ENCODE results near the gene CACNA1H.
"Not testable (repeated sequence)": the region's sequence is repeated elsewhere in the genome, so short reads cannot be mapped to it uniquely, and the experiment has no call there.

Gene CACNA1H

DNA sequence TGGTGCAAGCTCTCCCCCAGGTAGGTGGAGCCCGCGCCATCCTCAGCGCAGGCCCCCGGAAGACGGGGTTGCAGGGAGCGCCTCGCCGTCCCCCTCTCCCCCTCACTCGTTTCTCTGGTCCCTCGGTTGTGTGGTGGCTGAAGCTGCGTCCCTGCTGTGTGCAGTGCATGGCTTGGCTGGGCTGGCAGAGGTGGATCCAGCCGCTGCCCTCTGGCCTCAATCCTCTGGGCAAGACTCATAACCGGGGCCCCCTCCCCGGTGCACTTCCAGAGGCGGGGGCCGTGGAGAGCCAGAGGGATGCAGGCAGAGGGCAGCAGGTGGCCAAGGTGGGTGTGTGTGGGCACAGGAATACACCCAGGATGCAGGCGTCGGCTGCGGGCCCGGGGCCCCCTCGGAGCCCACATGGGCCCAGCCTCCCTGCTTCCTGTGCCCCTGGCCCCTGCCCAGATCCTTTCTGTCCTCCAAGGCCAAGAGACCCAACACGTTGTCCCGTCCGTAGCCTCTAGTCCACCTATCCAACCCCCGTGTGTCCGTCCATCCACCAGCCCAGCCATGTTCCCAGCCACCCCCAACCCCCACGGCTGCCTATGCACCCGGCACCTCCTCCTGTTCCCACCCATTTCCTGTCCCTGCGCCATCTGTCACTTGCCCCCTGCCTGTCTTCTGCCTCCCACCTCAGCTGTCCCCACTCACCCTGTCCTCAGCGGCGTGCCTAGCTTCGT lies 62.8 kb downstream of the CACNA1H start:
- DNase-seq = no peak

DNA sequence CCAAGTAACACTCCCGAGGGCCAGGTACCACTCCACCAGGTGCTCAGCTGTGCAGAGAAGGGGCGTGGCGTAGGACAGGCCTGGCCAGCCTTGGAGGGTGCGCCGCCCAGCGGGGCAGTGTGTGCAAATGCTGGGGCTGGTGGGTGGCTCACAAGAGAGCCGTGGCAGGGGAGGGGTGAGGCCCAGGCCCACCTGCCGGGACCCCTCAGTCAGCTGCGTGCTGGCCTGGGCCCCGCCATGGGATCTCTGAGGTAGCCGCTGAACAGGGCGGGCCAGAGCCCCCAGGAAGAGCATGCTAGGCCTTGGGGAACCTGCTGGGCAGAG lies 63.4 kb downstream of the CACNA1H start:
- no peak for DNase-seq

DNA sequence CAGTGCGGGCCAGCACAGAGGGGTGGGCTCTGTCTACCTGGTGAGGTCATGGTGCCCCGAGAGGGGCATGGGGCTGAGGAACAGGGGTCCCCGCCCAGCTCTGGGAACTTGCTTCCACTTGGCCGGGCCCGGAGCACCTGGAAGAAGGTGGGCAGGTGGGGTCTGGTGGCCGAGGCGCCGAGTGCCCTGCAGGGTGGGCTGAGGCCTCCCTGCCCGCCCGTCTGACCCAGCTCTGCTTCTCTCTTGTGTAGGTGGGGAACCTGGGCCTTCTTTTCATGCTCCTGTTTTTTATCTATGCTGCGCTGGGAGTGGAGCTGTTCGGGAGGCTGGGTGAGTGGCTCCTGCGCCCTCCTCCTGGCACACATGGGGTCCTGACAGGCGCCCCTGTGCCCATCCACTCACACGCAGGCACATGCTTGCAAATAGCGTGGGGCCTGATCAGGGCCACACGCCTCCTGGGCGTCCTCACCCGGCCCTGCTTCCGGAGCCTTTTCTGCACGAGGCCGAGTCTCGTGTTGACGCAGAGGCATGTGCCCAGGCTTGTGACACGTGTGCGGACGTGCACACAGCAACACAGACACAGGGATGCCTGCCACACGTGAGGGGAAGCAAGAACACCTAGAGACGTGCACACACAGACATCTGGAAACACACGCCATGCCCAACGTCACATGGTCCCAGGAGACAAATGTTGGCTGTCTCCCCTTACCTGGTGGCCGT lies 63.9 kb downstream of the CACNA1H start:
- DNase-seq = no peak

DNA sequence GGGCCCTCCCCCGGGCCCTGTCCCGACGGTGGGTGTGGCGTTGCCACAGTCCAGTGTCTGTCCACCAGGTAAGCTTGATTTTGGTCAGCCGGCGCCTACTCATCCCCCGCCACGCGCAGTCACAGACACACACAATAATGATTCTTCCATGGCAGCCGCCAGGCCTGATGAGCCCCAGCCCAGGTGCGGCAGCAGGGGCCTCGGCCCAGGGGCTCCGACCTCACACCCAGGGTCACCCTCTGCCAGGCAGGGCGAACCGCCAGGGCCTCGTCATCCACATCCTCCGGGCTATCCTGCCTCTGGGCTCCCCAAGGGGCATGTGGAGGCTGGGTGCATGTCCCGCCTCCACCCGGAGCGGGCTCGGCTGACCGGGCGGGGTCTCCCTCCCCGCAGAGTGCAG lies 64.6 kb downstream of the CACNA1H start:
- no peak for DNase-seq

DNA sequence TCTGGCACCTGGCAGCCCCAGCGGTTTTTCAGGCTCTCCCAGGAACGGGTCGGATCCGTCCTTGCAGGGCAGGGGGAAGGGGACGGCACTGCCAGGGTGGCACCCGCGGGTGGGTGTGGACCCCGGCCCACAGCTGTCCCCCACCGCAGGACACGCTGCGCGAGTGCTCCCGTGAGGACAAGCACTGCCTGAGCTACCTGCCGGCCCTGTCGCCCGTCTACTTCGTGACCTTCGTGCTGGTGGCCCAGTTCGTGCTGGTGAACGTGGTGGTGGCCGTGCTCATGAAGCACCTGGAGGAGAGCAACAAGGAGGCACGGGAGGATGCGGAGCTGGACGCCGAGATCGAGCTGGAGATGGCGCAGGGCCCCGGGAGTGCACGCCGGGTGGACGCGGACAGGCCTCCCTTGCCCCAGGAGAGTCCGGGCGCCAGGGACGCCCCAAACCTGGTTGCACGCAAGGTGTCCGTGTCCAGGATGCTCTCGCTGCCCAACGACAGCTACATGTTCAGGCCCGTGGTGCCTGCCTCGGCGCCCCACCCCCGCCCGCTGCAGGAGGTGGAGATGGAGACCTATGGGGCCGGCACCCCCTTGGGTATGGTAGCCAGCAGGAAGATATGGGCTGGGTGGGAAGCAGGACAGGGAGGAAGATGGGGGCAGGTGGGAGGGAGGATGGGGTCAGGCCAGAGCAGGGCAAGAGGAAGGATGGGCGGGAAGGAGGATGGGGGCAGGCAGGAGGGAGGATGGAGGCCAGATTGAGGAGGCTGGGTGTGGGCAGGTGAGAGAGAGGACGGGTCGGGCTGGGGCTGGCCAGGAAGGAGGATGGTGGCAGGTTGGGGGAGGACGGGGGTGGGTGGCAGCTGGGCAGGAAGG lies 65.4 kb downstream of the CACNA1H start:
- DNase-seq = no peak

DNA sequence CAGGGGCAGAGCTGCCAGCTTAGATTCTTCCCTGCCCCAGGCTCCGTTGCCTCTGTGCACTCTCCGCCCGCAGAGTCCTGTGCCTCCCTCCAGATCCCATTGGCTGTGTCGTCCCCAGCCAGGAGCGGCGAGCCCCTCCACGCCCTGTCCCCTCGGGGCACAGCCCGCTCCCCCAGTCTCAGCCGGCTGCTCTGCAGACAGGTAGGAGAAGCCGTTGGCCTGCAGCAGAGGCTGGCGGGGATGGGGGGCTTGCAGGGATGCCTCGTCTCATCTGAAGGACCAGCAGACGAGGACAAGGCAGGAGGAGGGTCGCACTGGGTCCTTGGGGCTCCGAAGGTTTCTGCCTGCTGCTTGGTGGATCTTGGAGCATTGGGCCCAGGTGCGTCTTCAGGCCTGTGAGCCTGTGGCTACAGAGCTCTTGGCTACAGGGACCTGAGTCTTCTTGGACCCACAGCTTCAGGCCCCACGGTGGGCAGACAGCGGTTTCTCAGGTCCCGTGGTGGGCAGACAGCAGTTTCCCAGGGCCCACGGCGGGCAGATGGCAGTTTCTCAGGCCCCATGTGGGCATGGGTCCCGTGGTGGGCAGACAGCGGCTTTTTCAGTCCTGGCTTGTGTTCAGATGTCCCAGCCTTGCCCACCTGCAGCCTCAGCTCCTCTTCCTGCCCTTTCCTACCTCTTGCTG lies 66.2 kb downstream of the CACNA1H start:
- no peak for DNase-seq

DNA sequence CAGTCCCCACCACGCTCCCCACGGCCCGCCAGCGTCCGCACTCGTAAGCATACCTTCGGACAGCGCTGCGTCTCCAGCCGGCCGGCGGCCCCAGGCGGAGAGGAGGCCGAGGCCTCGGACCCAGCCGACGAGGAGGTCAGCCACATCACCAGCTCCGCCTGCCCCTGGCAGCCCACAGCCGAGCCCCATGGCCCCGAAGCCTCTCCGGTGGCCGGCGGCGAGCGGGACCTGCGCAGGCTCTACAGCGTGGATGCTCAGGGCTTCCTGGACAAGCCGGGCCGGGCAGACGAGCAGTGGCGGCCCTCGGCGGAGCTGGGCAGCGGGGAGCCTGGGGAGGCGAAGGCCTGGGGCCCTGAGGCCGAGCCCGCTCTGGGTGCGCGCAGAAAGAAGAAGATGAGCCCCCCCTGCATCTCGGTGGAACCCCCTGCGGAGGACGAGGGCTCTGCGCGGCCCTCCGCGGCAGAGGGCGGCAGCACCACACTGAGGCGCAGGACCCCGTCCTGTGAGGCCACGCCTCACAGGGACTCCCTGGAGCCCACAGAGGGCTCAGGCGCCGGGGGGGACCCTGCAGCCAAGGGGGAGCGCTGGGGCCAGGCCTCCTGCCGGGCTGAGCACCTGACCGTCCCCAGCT lies 67.3 kb downstream of the CACNA1H start:
- no peak for DNase-seq

DNA sequence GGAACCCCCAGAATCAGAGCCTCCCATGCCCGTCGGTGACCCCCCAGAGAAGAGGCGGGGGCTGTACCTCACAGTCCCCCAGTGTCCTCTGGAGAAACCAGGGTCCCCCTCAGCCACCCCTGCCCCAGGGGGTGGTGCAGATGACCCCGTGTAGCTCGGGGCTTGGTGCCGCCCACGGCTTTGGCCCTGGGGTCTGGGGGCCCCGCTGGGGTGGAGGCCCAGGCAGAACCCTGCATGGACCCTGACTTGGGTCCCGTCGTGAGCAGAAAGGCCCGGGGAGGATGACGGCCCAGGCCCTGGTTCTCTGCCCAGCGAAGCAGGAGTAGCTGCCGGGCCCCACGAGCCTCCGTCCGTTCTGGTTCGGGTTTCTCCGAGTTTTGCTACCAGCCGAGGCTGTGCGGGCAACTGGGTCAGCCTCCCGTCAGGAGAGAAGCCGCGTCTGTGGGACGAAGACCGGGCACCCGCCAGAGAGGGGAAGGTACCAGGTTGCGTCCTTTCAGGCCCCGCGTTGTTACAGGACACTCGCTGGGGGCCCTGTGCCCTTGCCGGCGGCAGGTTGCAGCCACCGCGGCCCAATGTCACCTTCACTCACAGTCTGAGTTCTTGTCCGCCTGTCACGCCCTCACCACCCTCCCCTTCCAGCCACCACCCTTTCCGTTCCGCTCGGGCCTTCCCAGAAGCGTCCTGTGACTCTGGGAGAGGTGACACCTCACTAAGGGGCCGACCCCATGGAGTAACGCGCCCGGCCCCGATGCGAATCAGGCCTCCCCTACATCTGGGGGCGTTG lies 68.1 kb downstream of the CACNA1H start:
- DNase-seq = no peak

DNA sequence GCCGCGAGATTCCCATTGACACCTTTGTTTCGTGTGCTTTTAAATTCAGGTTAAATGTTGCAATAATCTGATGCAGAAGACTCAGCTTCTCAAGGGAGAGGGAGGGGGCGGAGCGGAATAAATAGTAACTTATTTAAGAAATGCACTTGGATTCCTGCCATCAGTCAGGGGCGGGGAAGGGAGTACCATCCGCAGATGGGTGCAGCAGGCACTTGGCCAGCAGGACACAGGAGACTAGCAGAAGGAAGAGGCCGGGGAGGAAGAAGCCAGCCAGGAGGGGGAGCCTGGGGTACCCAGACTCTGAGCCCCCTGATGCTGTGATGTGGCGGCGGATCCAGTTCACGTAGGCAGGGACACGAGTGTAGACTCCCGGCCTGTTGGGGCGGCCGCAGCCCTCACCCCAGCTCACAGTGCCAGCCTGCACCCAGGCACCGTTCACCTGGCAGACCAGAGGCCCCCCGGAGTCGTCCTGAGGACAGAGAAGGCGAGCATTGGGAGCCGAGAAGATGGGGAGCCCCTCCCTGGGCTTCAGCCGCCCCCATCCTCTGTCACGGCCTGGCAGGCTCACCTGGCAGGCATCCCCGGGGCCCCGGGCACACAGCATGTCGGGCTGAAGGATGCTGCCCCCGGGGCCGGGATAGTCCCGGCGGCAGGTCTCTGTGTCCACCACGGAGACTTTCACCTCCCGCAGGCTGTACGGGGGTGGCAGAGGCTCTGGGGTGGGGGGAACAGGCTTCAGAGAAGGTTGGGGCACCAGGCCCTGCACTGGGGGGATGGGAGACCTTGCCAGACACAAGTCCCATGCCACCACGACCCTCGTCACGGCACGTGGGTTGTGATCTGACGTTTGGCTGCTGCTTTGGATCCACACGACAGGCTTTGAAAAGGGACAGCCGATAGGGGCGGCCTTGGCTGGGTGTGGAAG lies 69.0 kb downstream of the CACNA1H start:
- DNase-seq = no peak

DNA sequence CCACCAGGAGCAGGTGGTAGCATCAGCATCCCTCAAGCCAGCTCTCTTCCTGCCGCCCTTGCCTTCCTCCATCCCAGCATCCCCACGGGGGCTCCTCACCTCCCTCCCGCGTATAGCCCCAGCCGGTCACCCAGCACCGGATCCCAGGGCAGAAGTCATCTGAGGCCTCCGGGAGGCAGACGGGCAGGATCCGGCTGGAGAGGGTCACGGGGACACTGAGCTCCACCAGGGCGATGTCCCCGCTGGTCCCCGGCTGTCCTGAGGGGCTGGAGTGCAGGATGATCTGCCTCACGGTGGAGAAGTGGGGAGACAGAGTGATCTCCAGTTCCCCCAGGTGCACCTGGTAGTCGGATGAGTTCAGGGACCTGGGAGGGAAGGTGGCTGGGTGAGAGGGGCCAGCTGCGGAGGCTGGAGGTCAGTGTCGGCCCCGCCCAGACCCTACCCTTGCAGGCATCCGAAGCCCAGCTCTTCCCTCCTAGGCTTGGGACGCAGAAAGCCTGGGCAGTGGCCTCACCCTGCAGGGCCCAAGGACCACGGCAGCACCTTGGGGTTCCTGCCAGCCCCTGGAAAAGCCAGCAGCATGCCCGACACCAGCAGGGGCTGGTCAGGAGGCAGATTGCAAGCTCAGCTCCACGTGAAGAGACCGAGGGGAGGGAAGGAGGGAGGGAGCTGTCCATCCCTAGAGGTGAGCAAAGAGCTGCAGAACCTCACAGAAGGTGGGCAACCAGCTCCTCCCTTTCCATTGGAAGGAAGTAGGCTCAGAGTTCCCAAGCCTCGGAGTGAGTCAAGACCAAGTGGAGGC lies 69.8 kb downstream of the CACNA1H start:
- no peak for DNase-seq

DNA sequence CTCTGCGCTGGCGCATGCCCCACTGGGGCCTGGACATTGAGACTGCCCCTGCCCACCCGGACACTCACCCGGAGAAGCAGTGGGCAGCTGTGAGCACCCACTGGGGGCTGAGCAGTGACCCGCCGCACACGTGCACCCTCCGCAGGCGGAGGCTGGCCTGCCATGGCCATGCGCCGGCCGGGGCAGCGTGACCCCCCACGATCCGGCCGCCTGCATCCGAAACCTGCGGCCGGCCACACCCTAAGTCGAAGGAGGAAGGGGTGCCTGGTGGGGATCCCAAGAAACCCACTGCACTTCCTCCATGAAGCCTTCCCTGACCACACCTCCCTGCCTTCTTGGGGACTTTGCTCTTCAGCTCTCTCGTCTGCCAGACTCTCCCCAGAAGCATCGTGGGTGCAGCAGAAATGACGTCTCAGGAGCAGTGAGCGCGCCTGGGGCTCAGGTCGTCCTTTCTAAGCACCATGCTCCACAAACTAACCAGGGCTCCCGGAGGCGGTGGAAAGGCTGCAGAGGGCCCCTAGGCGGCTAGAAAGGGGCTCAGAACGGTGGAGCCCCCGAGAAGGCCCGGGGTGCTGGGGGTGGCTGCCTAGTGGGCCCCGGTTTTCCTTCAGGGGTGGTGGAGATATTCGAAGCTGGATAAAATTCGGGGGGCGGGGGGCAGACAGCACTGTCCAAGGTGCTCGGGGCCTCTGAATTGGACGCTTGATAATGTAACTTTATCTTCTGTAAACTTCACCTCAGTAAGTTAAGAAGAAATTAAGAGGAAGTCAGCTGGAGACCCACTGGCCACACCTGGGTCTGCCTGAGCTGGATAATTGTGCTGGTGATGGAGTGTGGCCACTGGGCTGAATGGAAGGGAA lies 70.7 kb downstream of the CACNA1H start:
- DNase-seq = no peak

DNA sequence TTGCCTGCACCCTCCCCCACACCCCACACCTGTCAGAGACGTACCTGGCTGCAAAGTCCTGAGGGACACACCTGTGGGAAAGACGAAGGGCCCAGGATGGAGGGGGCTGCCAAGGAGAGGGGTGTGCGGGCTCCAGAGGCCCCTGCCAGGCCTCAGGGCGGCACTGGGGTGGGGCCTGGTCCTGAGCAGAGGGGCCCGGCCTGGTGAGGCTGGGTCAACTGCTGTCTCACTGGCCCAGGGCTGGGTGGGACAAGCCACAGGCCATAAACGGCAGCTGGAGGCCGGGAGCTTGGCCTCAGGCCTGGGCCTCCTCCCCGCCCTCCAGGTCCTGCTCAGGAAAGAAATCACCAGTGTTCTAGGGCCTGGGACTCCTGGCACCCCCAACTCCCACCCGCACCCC lies 71.7 kb downstream of the CACNA1H start:
- DNase-seq = no peak

DNA sequence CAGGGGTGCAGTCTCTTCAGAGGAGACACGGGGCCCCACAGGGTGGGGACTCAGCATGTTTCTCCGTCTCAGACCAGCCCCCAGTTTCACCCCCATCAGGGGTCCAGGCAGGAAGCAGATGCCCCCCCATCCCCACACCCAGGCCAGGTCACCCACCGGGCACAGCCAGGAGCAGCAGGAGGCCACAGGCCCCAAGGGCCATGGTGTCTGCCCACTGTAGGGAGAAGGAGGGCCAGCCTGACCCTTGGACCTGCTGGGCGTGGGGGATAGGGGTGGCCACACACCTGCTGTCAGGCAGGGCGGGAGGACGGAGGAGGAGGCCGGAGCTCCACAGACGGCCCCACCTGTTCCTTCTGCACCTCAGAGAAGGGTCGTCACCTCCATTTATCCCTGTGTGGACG lies 72.1 kb downstream of the CACNA1H start, which contains the start of gene TPSG1:
TSS of gene TPSG1 (minus strand) at position 218 of the 401 bp plus-strand sequence. CDS start at position 202, 16 bp downstream.
- DNase-seq = no peak

DNA sequence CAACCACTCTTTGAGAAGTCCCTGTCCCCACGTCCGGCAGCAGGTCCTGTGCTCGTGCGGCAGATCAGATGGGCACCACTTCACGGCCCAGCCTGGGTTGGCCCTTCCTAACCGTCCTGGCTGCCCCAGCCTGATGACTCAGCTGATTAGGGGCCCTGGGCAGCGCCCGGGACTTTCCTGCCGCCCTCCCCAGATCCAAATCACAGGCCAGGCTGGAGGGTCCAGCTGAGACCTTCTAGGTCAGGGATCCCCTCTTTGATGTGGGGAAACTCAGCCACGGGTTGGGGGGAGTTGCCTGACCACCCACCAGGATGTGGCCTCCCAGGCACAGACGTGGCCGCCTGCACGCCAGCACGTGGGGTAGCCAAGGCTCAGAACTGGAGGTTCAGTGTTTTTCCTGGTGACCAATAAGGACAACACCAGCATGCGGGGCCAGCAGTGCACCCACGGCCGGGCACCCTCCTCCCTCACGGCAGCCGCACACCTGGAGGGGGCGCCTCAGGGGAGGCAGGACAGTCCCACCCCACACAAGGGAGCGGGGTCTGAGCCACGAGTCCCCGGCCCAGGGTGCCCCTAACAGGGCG lies 72.9 kb downstream of the CACNA1H start:
- not testable (repeated sequence) for DNase-seq

DNA sequence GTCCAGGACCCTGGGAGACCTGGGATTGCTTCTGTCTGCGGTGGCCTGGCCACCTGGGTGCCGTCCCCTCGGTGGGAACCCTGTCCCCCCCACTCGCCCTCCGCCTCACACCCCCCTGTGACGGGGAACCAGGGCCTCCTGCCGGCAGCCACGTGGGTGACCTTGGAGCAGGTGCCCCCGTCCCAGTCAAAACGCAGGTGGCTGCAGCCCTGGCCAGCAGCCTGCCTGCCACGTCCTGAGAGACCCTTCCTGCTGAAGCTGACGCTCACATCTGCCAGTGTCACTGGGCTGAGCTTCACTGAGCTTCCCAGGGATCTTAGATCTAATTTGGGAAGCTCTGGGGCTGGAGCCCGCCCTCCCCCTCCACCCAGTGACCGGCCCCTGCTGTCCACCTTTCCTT lies 73.8 kb downstream of the CACNA1H start:
- not testable (repeated sequence) for DNase-seq

DNA sequence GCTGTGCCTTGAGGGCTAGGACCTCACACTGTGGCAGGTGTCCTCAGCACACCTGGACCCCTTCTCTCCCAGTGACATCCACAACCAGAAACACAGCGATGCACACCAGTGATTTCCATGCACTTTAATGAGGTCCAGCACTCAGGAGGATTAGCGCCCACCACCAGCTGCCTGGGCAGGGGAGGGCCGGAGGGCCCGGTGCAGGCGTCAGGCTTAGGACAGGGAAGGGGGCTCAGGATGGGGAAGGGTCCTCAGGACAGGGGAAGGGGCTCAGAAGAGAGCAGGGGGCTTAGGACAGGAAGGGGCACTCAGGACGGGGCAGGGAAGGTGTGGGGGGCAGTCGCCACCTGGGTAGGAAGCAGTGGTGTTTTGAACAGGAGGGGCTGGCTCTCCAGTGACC lies 75.3 kb downstream of the CACNA1H start:
- DNase-seq = not testable (repeated sequence)

DNA sequence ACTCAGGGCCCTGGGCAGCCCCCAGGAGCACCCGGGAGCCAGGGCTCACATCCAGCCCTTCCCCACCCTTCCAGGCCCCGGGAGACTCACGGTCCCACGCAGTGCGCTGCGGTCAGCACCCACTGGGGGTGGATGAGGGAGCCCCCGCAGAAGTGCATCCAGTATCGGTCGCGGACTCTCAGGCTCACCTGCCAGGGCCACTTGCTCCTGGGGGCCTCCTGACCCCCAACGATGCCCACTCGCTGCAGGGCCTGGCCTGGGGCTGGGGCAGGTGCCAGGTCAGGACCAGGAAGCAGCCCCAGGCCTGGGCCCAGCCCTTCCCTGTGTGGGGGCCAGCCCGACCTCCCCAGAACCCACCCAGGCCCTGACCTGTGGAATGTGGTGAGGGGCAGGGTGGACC lies 76.6 kb downstream of the CACNA1H start:
- DNase-seq = not testable (repeated sequence)

DNA sequence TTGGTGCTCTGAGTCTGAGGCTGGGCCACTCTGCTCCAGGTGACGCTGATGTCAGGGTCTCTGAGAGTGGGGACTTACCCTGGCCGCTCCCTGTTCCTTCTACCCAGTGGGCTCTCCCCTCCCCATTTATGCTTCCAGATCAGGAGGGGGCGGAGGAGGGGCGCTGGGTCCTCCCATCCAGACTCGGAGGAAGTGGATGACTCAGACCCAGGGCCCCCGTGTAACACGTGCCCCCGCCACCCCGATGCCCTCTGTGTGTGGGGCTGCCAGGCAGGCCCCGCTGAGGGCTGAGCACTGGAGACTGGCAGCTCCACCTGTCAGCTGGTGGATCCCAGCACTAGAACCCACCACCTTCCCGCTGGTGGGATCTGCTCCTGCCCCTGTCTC lies 77.2 kb downstream of the CACNA1H start, which contains the start of gene TPSB2:
TSS of gene TPSB2 (minus strand) at position 101 of the 387 bp plus-strand sequence. CDS start 233 bp downstream, outside the sequence.
- not testable (repeated sequence) for DNase-seq

All from DMS153 (cell line).